ENCODE measurements around the gene APOBEC3F. TPM values are rescaled to one million over a fixed set of nuclear protein-coding genes. Genes with fewer than 3 reads are reported as not detected.
"Not testable (repeated sequence)": the region's sequence is repeated elsewhere in the genome, so short reads cannot be mapped to it uniquely, and the experiment has no call there.

Gene APOBEC3F
- polyA plus RNA-seq, 5 donors = 11.0 to 11.7 (median 11.4) TPM

DNA sequence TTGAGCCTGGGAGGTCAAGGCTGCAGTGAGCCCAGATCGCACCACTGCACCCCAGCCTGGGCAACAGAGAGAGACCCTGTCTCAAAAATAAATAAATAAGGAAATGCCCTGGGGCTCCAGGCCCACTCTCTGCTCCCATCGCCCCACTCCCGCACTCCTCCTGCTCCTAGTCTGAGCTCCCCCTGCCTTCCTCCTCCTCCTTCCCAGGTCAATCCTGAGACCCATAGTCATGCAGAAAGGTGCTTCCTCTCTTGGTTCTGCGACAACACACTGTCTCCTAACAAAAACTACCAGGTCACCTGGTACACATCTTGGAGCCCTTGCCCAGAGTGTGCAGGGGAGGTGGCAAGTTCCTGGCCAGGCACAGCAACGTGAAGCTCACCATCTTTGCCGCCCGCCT is 29.5 kb downstream of the APOBEC3F start:
- DNase-seq = no peak

DNA sequence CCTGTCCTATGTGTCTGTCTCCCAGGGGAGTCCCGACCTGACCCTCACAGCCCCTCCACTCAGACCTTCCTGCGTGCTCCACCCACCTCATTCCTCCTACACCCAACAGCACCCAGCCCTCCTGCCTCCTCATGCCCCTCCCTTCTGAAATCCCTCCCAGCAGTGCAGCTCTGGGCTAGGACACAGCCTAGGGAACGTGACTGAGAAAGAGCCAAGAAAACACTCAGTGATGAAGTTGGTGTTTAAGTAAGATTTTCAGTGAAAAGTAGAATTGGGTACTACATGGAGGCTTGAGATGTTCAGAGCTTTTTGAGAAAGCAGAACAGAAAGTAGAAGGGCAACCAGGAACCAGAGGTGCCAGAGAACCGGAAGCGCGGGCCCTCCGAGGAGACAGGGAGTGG is 31.9 kb downstream of the APOBEC3F start:
- not testable (repeated sequence) for DNase-seq

DNA sequence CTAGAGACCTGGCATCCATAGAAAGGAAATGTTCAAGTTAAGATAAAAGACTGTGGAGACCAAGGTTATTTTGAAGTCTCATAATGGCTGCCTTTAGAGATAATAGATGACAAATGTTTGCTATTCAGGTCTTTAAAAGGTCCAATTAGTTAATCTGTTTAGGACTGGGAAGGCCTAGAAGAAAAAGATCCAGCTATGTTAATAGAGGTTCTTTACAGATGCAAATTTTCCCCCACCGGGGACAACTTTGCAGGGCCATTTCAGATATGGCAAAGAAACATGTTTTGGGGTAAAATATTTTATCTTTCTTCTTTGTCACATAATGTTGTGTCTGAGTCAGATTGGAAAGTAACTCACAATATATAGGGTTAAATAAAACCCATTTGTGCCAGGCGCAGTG is 33.3 kb downstream of the APOBEC3F start:
- DNase-seq = no peak

DNA sequence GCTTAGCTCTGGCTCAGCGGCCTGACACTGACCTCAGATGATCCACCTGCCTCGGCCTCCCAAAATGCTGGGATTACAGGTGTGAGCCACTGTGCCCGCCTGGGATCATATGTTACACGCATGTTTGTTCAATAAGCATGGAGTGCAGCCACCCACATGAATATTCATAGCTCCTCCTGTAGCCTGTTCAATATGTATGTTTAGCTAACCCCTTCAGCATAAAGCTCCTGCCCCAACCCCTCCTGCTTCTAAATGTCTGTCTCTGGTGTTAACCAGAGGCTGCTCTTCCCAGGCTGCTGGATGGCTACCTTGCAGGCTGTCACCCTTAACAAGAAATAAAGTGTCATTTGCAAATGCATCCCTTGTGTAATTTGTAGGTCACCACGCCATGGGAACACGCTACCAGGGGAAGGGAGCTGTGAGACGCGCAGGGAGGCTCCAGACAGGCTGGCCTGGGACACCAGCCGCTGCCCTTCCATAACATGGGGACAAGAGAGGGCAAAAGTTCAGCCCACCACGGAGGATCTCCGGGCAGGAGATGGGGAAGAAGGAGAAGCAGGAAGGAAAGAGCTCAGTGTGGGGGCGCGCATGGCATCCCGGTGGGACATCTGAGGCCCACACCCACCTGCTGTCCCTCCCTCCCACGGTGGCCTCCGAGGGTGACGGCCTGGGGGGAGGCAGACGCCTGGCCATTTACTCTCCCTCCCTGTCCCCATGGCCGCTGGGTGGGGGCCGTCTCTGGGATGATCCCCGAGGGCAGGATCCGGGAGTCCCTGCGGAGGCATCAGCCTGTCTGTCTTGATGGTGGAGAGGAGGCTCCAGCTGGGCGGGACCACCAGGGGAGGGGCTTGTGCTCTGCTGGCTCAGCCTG is 35.7 kb downstream of the APOBEC3F start:
- not testable (repeated sequence) for DNase-seq

DNA sequence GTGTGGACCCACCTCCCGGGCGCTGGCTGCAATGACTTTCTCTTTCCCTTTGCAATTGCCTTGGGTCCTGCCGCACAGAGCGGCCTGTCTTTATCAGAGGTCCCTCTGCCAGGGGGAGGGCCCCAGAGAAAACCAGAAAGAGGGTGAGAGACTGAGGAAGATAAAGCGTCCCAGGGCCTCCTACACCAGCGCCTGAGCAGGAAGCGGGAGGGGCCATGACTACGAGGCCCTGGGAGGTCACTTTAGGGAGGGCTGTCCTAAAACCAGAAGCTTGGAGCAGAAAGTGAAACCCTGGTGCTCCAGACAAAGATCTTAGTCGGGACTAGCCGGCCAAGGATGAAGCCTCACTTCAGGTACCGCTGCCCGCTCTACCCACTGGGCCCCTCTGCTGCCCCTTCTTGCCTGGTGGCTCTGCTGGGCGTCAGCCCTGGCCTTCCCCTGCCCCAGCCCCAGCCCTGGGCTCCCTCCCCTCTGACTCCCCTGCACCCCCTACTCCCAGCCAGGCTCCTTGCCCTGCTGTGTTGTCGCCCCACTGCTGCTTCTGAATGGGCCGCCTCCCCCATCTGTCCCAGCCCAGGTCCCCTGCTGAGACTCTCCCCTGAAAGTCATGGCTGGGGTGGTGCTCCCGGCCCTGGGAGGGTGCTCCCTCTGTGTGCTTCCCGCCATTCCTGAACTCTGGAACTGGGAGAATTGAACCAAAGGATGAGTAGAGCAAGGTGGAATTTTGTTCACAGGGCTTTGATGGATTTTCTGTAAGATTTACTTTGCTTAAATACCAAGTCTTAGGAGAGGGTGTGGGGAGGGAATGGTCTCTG is 36.6 kb downstream of the APOBEC3F start, which contains the start of gene APOBEC3G:
TSS of gene APOBEC3G (plus strand) at position 250 of the 815 bp plus-strand sequence. CDS start at position 337, 87 bp downstream.
- DNase-seq = peak; percentile 27 to 41

DNA sequence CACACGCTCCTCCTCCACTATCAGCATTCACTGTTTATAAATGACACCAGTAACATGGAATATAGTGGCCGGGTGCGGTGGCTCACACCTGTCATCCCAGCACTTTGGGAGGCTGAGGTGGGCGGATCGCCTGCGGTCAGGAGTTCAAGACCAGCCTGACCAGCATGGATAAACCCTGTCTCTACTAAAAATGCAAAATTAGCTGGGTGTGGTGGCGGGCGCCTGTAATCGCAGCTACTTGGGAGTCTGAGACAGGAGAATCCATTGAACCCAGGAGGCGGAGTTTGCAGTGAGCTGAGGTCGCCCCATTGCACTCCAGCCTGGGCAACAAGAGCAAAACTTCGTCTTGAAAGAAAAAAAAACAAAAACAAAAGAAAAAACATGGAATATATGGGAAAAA is 37.2 kb downstream of the APOBEC3F start:
- DNase-seq = not testable (repeated sequence)

DNA sequence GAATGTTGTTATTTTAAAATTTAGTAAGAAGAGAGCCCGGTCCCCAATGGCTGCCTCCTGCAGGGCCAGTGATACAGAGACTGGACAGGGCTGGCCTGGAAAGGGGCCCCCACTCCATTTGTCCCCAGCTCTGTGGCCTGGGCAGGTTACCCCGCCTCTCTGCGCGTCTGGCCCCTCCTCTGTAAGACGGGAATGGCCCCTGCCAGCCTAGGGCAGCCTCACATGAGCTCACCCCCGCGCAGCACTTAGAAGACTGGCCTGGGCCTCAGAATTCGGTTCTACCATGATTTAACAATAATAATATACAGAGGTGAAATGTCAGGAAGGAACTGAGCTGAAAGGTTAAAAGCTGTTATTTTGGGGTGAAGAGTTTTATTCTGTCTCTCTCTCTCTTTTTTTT is 37.7 kb downstream of the APOBEC3F start:
- no peak for DNase-seq

DNA sequence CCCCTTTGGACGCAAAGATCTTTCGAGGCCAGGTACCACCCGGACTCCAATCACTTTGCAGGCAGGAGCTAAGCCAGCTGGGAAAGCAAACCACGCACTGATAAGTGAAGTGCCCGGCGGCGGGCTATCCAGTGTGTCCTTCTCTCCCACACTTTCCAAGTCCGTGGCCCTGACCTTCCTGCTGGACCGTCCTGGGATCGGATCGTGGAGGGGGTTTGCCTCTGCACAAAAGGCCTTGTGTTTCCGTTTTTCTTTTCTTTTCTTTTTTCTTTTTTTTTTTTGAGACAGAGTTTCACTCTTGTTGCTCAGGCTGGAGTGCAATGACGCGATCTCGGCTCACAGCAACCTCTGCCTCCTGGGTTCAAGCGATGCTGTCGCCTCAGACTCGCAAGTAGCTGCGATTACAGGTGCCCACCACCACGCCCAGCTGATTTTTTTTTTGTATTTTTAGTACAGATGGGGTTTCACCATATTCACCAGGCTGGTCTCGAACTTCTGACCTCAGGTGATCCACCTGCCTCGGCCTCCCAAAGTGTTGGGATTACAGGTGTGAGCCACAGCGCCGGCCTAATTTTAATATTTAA is 38.5 kb downstream of the APOBEC3F start:
- not testable (repeated sequence) for DNase-seq

DNA sequence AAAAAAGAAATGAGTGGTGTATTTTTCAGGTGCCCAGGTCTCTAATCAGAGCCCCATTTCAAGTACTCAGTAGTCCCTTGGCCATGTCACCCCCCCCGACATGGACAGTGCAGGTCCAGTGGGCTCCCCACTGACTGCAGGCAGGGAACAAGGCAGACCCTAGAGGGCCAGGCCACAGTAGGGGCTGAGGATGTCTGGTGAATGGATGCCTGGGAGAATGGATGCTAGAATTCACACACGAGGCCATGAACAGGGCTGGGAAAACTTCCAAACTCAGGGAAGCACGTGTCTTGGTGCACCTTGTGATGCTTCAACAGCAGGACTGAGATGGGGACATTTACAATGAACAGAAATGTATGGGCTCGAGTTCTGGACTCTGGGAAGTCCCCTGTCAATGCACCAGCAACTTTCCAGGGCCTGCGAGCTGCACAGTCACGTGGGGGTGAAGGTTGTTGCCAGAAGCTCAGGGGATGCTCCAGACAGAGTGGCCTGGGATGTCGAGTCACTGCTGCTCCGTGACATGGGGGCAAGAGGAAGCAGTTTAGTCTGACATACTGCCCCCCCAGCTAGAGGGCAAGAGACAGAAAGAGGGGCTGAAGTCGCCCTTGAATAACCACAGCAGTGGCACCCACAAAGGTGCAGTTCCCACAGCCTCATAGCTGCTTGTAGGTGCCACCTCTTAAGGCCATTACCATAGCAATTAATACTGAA is 39.5 kb downstream of the APOBEC3F start:
- no peak for DNase-seq

DNA sequence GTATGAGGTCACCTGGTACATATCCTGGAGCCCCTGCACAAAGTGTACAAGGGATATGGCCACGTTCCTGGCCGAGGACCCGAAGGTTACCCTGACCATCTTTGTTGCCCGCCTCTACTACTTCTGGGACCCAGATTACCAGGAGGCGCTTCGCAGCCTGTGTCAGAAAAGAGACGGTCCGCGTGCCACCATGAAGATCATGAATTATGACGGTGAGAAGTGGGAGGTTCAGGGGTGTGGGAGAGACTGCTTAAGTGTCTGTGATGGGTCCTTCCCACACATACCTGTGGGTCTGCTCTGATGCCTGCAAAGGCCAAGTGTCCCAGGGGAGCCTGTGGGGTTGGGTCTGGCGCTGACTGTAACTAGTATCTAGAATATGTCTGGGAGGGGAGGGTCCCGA is 40.4 kb downstream of the APOBEC3F start:
- DNase-seq = no peak

DNA sequence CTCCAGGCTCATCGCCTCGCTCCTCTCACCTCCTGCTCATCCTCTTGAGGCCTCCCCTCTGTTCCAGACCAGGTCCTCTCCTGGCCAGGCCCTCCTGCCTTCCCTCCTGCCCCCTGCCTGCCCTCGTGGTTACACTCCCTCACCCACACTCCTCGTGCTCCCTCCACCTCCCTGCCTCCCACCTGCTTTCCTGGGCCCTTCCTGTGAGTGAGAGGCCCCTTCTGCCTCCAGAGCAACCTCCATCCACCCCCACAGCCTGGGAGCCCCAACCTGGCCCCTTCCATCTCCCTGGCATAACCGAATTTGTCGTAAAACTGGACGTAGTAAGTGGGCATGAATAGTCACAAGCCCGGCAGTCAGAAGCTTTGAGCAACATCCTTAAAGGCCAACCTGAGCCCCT is 40.9 kb downstream of the APOBEC3F start:
- DNase-seq = no peak

DNA sequence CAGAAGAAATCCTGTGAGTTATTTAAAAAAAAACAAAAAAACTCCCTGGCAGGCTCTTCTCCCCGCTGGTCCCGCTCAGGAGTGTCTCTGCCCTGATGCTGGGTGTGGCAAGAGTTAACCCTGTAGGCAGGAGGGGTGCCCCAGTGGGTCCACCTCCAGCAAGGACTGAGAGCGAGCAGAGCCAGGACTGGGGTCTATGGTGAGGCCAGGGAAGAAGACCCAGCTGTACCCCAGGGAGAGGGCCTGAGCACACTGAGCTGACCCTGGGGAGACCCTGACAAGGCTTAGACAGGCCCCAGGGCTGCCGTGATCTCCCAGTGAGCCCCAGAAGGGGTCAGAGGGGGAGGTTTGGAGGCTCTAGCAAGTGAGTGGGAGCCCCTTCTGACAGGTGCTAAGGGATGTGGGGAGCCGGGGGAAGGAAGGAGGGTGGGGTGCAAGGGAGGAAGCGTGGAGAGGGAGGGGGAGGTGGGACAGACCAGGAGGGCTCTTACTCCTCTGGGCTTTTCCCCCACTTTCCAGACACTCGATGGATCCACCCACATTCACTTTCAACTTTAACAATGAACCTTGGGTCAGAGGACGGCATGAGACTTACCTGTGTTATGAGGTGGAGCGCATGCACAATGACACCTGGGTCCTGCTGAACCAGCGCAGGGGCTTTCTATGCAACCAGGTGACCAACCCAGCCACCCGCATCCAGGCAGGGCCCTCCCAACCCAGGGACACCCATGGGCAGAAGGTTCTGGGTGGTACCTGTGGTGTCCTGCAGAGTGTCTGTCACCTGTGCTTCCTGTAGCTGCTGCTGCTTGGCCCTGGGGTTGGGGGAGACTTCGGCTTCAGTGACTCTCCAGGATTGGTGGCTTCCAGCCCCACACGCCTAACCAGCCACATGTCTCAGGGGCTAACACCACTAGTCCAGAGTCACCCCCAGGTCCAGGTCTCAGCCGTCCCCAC is 42.8 kb downstream of the APOBEC3F start:
- no peak for DNase-seq

DNA sequence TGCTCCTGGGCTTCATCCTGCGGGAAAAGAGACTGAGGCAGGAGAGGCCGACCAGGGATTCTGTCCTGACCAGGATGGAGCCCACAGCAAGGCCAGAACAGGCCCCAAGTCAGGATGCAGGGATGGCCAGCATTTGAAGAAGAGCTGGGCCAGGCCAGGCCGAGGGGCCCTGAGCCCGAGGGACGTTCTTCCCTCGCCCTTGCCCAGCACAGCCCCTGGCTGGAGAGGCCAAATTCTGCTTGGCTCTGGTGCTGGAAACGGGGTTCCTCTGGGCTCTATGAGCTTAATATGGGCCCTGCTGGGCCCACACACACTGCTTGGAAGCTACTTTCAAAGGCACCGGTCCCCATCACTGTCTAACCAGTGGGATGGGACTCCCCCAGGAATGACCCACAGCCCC is 44.0 kb downstream of the APOBEC3F start:
- no peak for DNase-seq

DNA sequence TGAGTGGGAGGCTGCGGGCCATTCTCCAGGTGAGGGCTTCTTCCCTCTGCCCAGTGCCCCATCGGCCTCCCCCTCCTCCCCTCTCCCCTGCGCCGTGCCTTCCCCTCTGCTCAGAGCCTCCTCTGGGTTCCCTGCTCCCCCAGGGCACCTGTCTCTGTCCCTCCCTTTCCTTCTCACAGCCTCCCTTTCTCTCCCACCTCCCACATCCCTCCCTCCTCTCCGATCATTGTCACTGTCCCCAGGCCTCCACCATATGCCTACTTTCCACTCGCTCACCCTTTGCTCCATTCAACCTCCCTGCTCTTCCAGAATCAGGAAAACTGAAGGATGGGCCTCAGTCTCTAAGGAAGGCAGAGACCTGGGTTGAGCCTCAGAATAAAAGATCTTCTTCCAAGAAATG is 46.4 kb downstream of the APOBEC3F start:
- DNase-seq = no peak

DNA sequence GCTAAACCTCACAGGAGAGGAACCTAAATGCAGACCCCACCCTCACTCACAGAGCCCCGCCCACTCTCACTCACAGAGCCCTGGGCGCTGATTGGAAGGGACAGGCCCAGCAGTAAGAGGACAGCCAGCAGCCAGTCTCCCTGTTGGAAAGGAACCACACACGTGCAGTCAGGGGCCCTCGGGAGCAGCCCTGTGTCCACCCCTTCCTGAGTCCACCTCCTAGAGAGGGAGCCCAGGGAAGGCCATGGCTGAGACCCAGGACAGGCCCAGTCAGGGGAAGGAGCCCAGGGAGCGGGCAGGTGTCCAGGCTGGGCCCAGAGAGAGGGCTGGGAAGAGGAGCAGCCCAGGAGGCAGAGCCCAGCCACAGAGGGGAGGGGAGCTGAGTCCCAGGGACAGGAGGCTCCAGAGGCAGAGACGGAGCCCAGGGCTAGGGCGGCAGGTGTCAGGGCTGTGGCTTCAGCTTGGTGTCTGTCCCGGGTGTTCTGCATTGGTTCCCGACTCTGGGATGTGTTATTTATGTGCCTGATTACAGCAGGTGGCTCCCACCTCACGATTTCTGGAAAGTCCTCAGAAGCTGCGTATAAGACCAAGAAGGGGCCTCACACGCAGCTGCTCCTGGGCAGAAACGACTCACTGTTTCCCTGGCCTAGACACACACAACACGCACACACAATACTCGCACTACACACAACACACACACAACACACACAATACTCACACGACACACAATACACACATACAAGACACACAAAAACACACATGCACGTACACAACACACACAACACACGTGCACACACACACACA is 47.4 kb downstream of the APOBEC3F start:
- no peak for DNase-seq

DNA sequence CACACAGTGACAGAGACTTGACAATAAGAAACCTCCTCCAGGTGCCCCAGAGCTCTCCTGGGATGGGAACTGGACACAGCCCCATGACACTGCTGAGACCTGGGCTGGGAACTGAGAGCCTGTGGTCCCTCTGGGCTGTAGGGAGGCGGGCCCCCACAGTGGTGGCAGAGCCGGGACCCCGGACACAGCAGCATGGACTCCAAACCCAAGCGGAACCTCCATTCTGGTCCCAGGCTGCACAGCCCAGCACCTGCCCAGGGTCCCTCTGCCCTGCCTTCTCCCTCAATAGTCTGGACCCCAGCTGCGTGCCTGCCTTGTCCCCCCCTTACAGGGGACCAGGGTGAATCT is 48.0 kb downstream of the APOBEC3F start:
- no peak for DNase-seq

DNA sequence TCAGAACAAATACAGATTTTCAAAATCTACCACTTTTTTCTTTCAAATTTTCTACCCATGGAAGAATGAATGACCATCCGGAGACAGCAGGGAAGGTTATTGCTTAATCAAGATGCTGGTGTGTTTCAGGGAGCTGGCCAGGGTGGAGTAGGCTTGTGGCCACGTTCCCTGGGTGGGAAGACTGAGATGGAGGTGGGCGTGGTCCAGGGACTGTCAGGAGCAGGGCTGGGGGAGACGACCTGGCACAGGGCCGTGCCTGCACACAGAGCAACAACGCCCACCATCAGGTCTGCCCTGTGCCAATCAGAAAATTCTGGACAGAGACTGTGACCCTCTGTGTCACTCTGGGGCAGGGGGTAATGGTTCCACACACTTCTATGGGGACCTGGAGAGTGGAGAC is 49.3 kb downstream of the APOBEC3F start:
- DNase-seq = no peak

DNA sequence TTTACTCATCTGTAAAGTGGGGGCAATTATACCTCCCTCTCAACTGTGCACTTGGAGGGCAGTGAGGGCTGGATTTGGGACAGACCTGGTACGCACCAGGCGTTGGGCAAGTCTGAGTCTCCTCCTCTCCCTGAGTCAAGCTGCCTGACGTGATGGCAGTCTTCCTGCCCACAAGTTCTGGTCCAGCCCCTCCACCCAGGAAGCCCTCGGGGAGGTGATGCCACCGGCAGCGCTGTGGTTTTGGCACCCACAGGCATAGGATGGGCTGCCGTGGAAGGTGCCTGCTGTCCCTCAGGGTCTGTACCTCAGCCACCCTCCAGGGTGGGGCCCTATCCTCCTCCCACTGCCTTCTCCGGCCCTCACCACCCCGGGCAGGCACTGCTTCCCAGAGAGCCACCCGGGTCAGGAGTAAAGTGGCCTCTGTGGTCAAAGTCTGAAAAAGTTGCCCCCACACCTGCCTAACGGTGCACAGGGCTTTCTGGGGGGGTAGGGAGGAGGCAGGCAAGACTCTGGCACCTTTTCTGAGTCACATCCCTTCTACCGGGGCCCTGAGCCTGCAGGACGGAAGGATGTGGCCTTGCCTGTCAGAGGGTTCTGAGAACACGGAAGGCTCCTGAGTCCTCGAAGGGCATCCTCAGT is 49.9 kb downstream of the APOBEC3F start:
- no peak for DNase-seq
